NB4 (cell line): ENCODE results near the gene ZNF23.

Source experiments
- MYC ChIP-seq: IDR thresholded peaks from 2 replicates; pipeline ENCODE4 v1.6.1; 2011; ENCODE audit warnings: low read depth, low read length
- POLR2A ChIP-seq: IDR thresholded peaks from 2 replicates; pipeline ENCODE4 v1.6.1; 2011; ENCODE audit warnings: mild to moderate bottlenecking; ENCODE audit not compliant: insufficient read length; ENCODE audit errors: extremely low read depth

- TF ChIP-seq POLR2A: no peak
- TF ChIP-seq MYC: no peak
Observed at GRCh38 chr16:71431176-71431575, 30.9 kb downstream of the ZNF23 start.
